Rectal smooth muscle tissue (tissue), 1 donor: ENCODE measurements around the gene KCTD21.

Experiments used
- H3K27ac ChIP-seq: one replicate; pipeline ENCODE4 v1.7.0; 2013; ENCODE audit warnings: low read depth, low read length, inconsistent platforms
- H3K27me3 ChIP-seq: one replicate; pipeline ENCODE4 v1.7.0; 2013; ENCODE audit warnings: low read length; ENCODE audit not compliant: control insufficient read depth, insufficient read depth
- H3K36me3 ChIP-seq: one replicate; pipeline ENCODE4 v1.7.0; 2013; ENCODE audit warnings: low read length; ENCODE audit not compliant: control insufficient read depth, insufficient read depth
- H3K4me1 ChIP-seq: one replicate; pipeline ENCODE4 v1.7.0; 2013; ENCODE audit warnings: low read length; ENCODE audit not compliant: control insufficient read depth, insufficient read depth
- H3K4me3 ChIP-seq: one replicate; pipeline ENCODE4 v1.7.0; 2013; ENCODE audit warnings: low read length
- H3K9ac ChIP-seq: one replicate; pipeline ENCODE4 v1.7.0; 2013; ENCODE audit warnings: low read length

KCTD21 gene

GRCh38 chr11:78202733-78203167 lies 14.3 kb upstream of the KCTD21 start:
- no peak overlapping the region for H3K9ac ChIP-seq
- H3K4me3 ChIP-seq: no peak overlapping the region
- no peak overlapping the region for H3K27ac ChIP-seq
- H3K36me3 ChIP-seq: peaks cover 14% of the 10 kb centered on the region
- H3K27me3 ChIP-seq: no peaks in the 10 kb centered on the region
- H3K4me1 ChIP-seq: no peaks in the 10 kb centered on the region

- no peak overlapping the region for H3K4me3 ChIP-seq
- H3K27ac ChIP-seq: no peak overlapping the region
- no peak overlapping the region for H3K9ac ChIP-seq
- H3K4me1 ChIP-seq: no peaks in the 10 kb centered on the region
- peaks cover 14% of the 10 kb centered on the region for H3K36me3 ChIP-seq
- H3K27me3 ChIP-seq: no peaks in the 10 kb centered on the region
Observed at GRCh38 chr11:78201096-78201818, 12.8 kb upstream of the KCTD21 start.

- no peaks in the 10 kb centered on the region for H3K4me1 ChIP-seq
- no peak overlapping the region for H3K4me3 ChIP-seq
- no peak overlapping the region for H3K27ac ChIP-seq
- H3K9ac ChIP-seq: no peak overlapping the region
- H3K36me3 ChIP-seq: peaks cover 9% of the 10 kb centered on the region
- H3K27me3 ChIP-seq: no peaks in the 10 kb centered on the region
Observed at GRCh38 chr11:78200553-78200952, 12.1 kb upstream of the KCTD21 start.

DNA sequence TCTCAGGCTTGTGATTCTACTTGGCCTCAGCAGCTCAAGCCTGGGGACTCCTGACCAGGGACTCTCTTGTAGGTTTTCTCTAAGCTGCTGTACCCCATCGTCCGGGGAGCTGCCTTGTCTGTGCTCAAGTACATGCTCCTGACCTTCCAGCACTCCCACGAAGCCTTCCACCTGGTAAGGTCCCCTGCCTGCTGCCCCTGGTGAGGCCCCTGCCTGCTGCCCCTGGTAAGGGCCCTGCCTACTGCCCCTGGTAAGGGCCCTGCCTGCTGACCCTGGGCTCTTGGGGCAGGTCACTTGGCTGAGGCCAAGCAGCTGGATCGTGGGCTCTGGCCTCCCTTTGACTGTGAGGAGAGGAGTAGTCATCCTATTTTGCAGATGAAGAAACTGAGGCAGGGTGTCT lies 11.6 kb upstream of the KCTD21 start:
- Histone ChIP-seq H3K9ac (no peak overlapping the region), H3K27me3 (no peaks in the 10 kb centered on the region), H3K4me1 (no peaks in the 10 kb centered on the region), H3K27ac (no peak overlapping the region), H3K4me3 (no peak overlapping the region), H3K36me3 (peaks cover 9% of the 10 kb centered on the region)

GRCh38 chr11:78199653-78200015 lies 11.2 kb upstream of the KCTD21 start:
- Histone ChIP-seq H3K36me3 (peaks cover 9% of the 10 kb centered on the region), H3K4me3 (no peak overlapping the region), H3K9ac (no peak overlapping the region), H3K27me3 (no peaks in the 10 kb centered on the region), H3K27ac (no peak overlapping the region), H3K4me1 (no peaks in the 10 kb centered on the region)

DNA sequence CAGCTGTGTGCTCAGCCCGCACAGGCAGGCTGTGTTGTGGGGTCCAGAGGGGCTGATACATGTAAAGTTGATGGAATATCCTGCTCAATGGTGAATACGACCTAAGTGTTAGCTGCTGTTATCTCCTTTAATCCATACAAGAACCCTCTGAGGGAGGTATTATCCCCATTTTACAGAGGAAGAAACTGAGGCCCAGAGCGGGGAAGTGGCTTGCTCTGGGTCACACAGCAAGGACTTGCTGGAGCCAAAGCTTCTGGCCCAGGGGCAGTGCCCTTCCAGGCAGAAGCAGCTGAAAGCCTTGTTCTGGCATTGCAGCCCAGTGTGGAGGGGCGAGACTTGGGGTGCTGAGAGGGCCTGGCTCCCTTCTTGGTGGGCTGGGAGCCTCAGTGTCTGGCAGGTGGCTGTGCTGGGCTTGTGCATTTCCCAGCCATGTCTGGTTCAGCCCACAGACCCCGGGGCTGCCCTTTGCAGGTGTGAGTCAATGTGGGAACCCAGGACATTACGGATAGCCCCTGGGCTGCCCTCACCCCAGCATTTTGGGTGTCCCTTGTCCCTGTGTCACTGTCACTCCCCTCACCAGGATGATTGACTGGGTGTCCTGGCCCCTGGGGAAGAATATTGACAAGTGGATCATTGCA lies 10.7 kb upstream of the KCTD21 start:
- Histone ChIP-seq H3K27me3 (no peaks in the 10 kb centered on the region), H3K4me1 (no peaks in the 10 kb centered on the region), H3K36me3 (peaks cover 9% of the 10 kb centered on the region), H3K9ac (no peak overlapping the region), H3K27ac (no peak overlapping the region), H3K4me3 (no peak overlapping the region)

- H3K36me3 ChIP-seq: peaks cover 9% of the 10 kb centered on the region
- no peak overlapping the region for H3K9ac ChIP-seq
- no peaks in the 10 kb centered on the region for H3K27me3 ChIP-seq
- no peaks in the 10 kb centered on the region for H3K4me1 ChIP-seq
- H3K27ac ChIP-seq: no peak overlapping the region
- no peak overlapping the region for H3K4me3 ChIP-seq
Observed at GRCh38 chr11:78197816-78198215, 9.4 kb upstream of the KCTD21 start.

DNA sequence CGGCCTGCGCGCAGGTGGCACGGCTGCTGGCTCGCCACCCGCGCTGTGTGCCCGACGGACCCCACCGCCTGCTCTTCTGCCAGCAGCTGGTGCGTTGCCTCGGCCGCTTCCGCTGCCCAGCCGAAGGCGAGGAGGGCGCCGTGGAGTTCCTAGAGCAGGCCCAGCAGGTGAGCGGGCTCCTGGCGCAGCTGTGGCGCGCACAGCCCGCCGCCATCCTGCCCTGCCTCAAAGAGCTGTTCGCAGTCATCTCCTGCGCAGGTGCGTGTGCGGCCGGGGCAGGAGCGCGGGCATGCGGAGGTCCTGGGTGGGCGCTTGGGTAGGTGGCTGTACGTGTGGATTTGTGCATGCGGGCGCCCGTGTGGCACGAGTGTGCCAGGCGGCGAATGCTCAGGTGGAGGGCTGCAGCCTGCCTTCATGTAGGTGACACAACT lies 8.2 kb upstream of the KCTD21 start:
- Histone ChIP-seq H3K9ac (no peak overlapping the region), H3K27ac (no peak overlapping the region), H3K36me3 (peaks cover 9% of the 10 kb centered on the region), H3K4me1 (no peaks in the 10 kb centered on the region), H3K27me3 (no peaks in the 10 kb centered on the region), H3K4me3 (no peak overlapping the region)

GRCh38 chr11:78195917-78196560 lies 7.6 kb upstream of the KCTD21 start:
- H3K9ac ChIP-seq: no peak overlapping the region
- H3K27me3 ChIP-seq: no peaks in the 10 kb centered on the region
- no peaks in the 10 kb centered on the region for H3K4me1 ChIP-seq
- no peak overlapping the region for H3K4me3 ChIP-seq
- no peak overlapping the region for H3K27ac ChIP-seq
- H3K36me3 ChIP-seq: peaks cover 3% of the 10 kb centered on the region

- Histone ChIP-seq H3K27me3 (no peaks in the 10 kb centered on the region), H3K36me3 (no peaks in the 10 kb centered on the region), H3K27ac (no peak overlapping the region), H3K4me3 (no peak overlapping the region), H3K9ac (no peak overlapping the region), H3K4me1 (peaks cover 8% of the 10 kb centered on the region)
Observed at GRCh38 chr11:78194490-78194889, 6.1 kb upstream of the KCTD21 start.

- no peaks in the 10 kb centered on the region for H3K27me3 ChIP-seq
- H3K9ac ChIP-seq: no peak overlapping the region
- H3K4me3 ChIP-seq: no peak overlapping the region
- H3K36me3 ChIP-seq: no peaks in the 10 kb centered on the region
- H3K4me1 ChIP-seq: peaks cover 11% of the 10 kb centered on the region
- H3K27ac ChIP-seq: no peak overlapping the region
Observed at GRCh38 chr11:78193806-78194205, 5.4 kb upstream of the KCTD21 start.

GRCh38 chr11:78192911-78193351 lies 4.5 kb upstream of the KCTD21 start:
- Histone ChIP-seq H3K27me3 (no peaks in the 10 kb centered on the region), H3K27ac (no peak overlapping the region), H3K4me1 (peaks cover 11% of the 10 kb centered on the region), H3K4me3 (no peak overlapping the region), H3K36me3 (no peaks in the 10 kb centered on the region), H3K9ac (no peak overlapping the region)
